Bronchial epithelial cell (primary cell): Measurements from ENCODE around the gene SLC5A7. TPM values are rescaled to one million over a fixed set of nuclear protein-coding genes. Genes with fewer than 3 reads are reported as not detected.

Experiments
- DNase-seq: peaks from one replicate; pipeline ENCODE4 v3.0.0-alpha.2; 2010; ENCODE audit warnings: low read depth
- FAIRE-seq: peaks from 2 replicates; lab custom pipeline; 2011; peaks lifted over from hg19 to GRCh38; lab: Jason Lieb, UNC
- H3K27me3 ChIP-seq: 2 replicates; pipeline ENCODE4 v1.5.1; 2011; ENCODE audit warnings: low read length; ENCODE audit not compliant: control insufficient read depth, insufficient read depth
- H3K36me3 ChIP-seq: 2 replicates; pipeline ENCODE4 v1.5.1; 2011; ENCODE audit warnings: low read length; ENCODE audit not compliant: control insufficient read depth, insufficient read depth
- H3K4me3 ChIP-seq: 2 replicates; pipeline ENCODE4 v1.5.1; 2011; ENCODE audit warnings: mild to moderate bottlenecking, low read depth, low read length, control low read depth
- CTCF ChIP-seq: IDR thresholded peaks from 2 replicates; pipeline ENCODE4 v1.5.1; 2011; ENCODE audit warnings: mild to moderate bottlenecking, moderate library complexity, low read length, control low read depth, inconsistent platforms; ENCODE audit not compliant: insufficient read depth, severe bottlenecking
- total RNA-seq: library from RNA; depleted of rRNA; stranded (reverse); fragments of >200 nt; gene quantifications from 2 replicates; pipeline ENCODE4 v1.2.1, GENCODE V29; 2014

Gene SLC5A7
- total RNA-seq, 1 donor from 2014 or later, result not detected

DNA sequence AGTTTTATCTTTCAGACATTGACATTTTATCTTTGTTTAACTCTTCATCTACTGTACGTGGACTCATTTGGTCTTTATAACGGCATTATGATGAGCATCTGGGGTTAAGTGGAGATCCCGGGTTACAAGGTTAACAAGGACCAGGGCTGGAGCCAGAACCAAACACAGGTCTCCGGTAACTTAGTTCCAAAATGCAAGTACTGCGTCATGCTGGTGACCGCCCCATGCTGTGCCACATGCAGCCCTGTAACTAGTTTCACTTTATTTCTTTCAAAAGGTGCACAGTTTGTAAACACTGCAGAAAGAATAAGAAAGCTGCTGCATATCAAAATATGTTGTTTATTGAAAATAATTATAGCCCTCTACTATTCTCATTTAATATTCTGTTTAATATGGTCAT is 3.1 kb downstream of the SLC5A7 start:
- TF ChIP-seq CTCF, result no peak
- Histone ChIP-seq H3K4me3 (no peak overlapping the region), H3K36me3 (no peaks in the 10 kb centered on the region), H3K27me3 (peaks cover 1% of the 10 kb centered on the region)
- DNase-seq, result no peak
- FAIRE-seq, result no peak

GRCh38 chr2:107990718-107991117 is 4.4 kb downstream of the SLC5A7 start:
- DNase-seq (no peak), FAIRE-seq (no peak)
- no peak for TF ChIP-seq CTCF
- no peak overlapping the region for H3K4me3 ChIP-seq
- peaks cover 1% of the 10 kb centered on the region for H3K27me3 ChIP-seq
- H3K36me3 ChIP-seq, result no peaks in the 10 kb centered on the region

DNA sequence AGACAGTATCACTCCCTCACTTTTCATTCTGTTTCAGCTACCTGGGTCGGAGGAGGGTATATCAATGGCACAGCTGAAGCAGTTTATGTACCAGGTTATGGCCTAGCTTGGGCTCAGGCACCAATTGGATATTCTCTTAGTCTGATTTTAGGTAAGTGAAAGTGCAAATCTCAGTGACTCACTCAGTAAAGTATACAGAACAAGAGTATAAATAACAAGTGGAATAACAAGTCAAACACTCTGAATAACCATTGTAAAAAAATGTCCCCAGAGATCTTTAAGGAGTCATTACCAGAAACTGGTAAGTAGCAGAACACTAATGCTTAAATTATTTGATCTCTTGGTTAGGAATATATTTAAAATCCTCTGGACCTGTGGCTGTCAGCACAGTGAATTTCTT is 5.7 kb downstream of the SLC5A7 start:
- Histone ChIP-seq H3K4me3 (no peak overlapping the region), H3K36me3 (no peaks in the 10 kb centered on the region), H3K27me3 (peaks cover 1% of the 10 kb centered on the region)
- TF ChIP-seq CTCF, result no peak
- no peak for FAIRE-seq
- peak; percentile 55 for DNase-seq

DNA sequence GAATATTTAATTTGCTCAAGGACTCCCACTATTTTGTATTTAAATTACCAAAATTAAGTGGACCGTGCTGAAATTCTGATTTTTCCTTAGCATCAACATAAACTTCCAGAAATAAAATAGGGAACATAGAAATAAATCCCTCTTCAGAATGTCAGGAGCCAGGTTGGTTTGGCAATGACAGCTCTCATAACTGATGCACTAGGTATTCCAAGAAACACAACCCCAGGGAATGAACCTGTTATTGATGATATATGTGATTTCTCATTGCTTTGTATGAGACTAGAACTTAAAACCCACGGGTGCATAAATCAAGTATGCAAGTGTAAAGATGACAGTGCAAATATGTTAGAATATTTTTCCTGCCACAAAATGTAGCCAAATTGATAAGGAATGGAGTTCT is 12.8 kb downstream of the SLC5A7 start:
- DNase-seq (no peak), FAIRE-seq (no peak)
- Histone ChIP-seq H3K27me3 (no peaks in the 10 kb centered on the region), H3K4me3 (no peak overlapping the region), H3K36me3 (no peaks in the 10 kb centered on the region)
- no peak for TF ChIP-seq CTCF

GRCh38 chr2:108010912-108011591 is 24.7 kb downstream of the SLC5A7 start:
- FAIRE-seq (no peak), DNase-seq (no peak)
- H3K4me3 ChIP-seq, result no peak overlapping the region
- no peaks in the 10 kb centered on the region for H3K27me3 ChIP-seq
- no peaks in the 10 kb centered on the region for H3K36me3 ChIP-seq
- no peak for TF ChIP-seq CTCF

- TF ChIP-seq CTCF, result no peak
- DNase-seq, result no peak
- FAIRE-seq, result no peak
- Histone ChIP-seq H3K4me3 (no peak overlapping the region), H3K27me3 (no peaks in the 10 kb centered on the region), H3K36me3 (no peaks in the 10 kb centered on the region)
These were observed 27.0 kb downstream of the SLC5A7 start for GRCh38 chr2:108013305-108013704.
